Prostate gland (tissue), 2 donors: ENCODE data around the gene OR5F1.

Source experiments
- CTCF ChIP-seq, 4 experiments: fragments of 200-600 bp in 2 of 4; fragments of 450-650 bp in 2 of 4; sonication (generic) in 2 of 4; IDR thresholded peaks; 1 replicate in 3 of 4; 2 replicates in 1 of 4; pipeline ENCODE4 v1.5.1; 2016 to 2019; ENCODE audit warnings: antibody characterized with exemption in 4 of 4, mild to moderate bottlenecking in 2 of 4, moderate library complexity in 2 of 4
- POLR2A ChIP-seq: fragments of 450-650 bp; IDR thresholded peaks from one replicate; pipeline ENCODE4 v1.6.1; 2016; ENCODE audit warnings: antibody characterized with exemption, mild to moderate bottlenecking

GRCh38 chr11:55969845-55970244 is 24.6 kb downstream of the OR5F1 start, which contains the start of gene OR10AG1:
- no peak for TF ChIP-seq POLR2A
- TF ChIP-seq CTCF (IDR thresholded peaks at IDR 0.05) = no peak
